ENCODE measurements around the gene FAF1.

Gene FAF1

DNA sequence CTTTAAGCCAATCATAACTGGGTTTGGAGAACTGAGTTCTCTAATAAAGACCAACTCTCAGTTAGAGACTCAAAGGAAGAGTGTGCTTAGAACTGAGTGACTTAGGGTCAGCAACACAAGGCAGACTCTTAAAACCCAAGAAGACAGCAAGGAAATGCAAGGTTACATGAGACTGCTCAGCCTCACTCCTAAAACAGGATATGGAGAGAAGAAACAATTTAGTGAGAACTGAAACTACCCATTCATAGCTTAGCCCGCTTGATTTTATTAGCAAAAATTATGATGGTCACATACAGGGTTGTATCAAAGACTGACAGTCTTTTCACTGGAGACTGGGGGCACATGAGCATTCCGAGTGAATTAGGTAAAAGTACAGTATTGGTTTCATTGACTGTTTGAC lies 457.9 kb downstream of the FAF1 start:
- no peaks in the 10 kb centered on the region for H3K4me1 ChIP-seq (ENCODE audit: control insufficient read depth, insufficient read depth, low read length, poor library complexity, severe bottlenecking)
- WGBS, 2 experiments (ENCODE audit: insufficient coverage in 2 of 2), result 80% methylated on average over 1 of the region's 2 CpGs; no CpG with 5 or more reads in 1 of the 2 experiments
- no peak overlapping the region for H3K4me3 ChIP-seq (ENCODE audit: extremely low read depth, insufficient read depth, low read length, poor library complexity, severe bottlenecking)
- H3K36me3 ChIP-seq (ENCODE audit: control insufficient read depth, insufficient read depth, low read length), result no peaks in the 10 kb centered on the region
- H3K27ac ChIP-seq (ENCODE audit: low read depth, low read length, severe bottlenecking), result no peak overlapping the region
- peaks cover 5% of the 10 kb centered on the region for H3K9me3 ChIP-seq (ENCODE audit: control insufficient read depth, low read length)

- H3K27ac ChIP-seq (ENCODE audit: low read depth, low read length, severe bottlenecking), result no peak overlapping the region
- no CpG with 5 or more reads among the region's 1 CpG for WGBS, 2 experiments (ENCODE audit: insufficient coverage in 2 of 2)
- H3K36me3 ChIP-seq (ENCODE audit: control insufficient read depth, insufficient read depth, low read length), result no peaks in the 10 kb centered on the region
- no peaks in the 10 kb centered on the region for H3K4me1 ChIP-seq (ENCODE audit: control insufficient read depth, insufficient read depth, low read length, poor library complexity, severe bottlenecking)
- H3K4me3 ChIP-seq (ENCODE audit: extremely low read depth, insufficient read depth, low read length, poor library complexity, severe bottlenecking), result no peak overlapping the region
- no peaks in the 10 kb centered on the region for H3K9me3 ChIP-seq (ENCODE audit: control insufficient read depth, low read length)
Observed at GRCh38 chr1:50497007-50497406, 463.1 kb downstream of the FAF1 start.

DNA sequence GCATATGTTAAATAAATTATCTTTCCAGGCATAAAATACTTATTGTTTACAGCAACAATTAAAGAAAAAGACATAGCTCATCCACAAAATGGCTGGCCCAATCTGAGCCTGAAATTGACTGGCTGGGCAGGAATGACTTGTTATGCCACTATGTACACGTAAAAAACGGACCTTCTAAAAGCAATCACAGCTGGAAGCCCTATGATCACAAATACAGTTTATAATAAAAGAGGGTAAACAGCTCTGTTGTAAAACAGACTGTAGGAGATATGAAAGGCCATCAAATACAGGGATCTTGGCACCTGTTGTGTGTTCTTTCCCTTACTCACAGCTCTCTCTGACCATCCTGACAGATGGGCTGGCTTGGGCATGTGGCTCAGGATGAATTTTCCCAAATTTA lies 466.4 kb downstream of the FAF1 start:
- H3K36me3 ChIP-seq (ENCODE audit: control insufficient read depth, insufficient read depth, low read length), result no peaks in the 10 kb centered on the region
- WGBS, 2 experiments (ENCODE audit: insufficient coverage in 2 of 2), result no CpG with 5 or more reads among the region's 2 CpGs
- no peak overlapping the region for H3K27ac ChIP-seq (ENCODE audit: low read depth, low read length, severe bottlenecking)
- H3K4me3 ChIP-seq (ENCODE audit: extremely low read depth, insufficient read depth, low read length, poor library complexity, severe bottlenecking), result no peak overlapping the region
- no peaks in the 10 kb centered on the region for H3K9me3 ChIP-seq (ENCODE audit: control insufficient read depth, low read length)
- H3K4me1 ChIP-seq (ENCODE audit: control insufficient read depth, insufficient read depth, low read length, poor library complexity, severe bottlenecking), result no peaks in the 10 kb centered on the region

- H3K36me3 ChIP-seq (ENCODE audit: control insufficient read depth, insufficient read depth, low read length), result no peaks in the 10 kb centered on the region
- no peaks in the 10 kb centered on the region for H3K9me3 ChIP-seq (ENCODE audit: control insufficient read depth, low read length)
- H3K27ac ChIP-seq (ENCODE audit: low read depth, low read length, severe bottlenecking), result no peak overlapping the region
- no peak overlapping the region for H3K4me3 ChIP-seq (ENCODE audit: extremely low read depth, insufficient read depth, low read length, poor library complexity, severe bottlenecking)
- no CpG with 5 or more reads among the region's 1 CpG for WGBS, 2 experiments (ENCODE audit: insufficient coverage in 2 of 2)
- H3K4me1 ChIP-seq (ENCODE audit: control insufficient read depth, insufficient read depth, low read length, poor library complexity, severe bottlenecking), result no peaks in the 10 kb centered on the region
Observed at GRCh38 chr1:50492142-50492541, 467.9 kb downstream of the FAF1 start.

- no peaks in the 10 kb centered on the region for H3K36me3 ChIP-seq (ENCODE audit: control insufficient read depth, insufficient read depth, low read length)
- no peak overlapping the region for H3K4me3 ChIP-seq (ENCODE audit: extremely low read depth, insufficient read depth, low read length, poor library complexity, severe bottlenecking)
- H3K27ac ChIP-seq (ENCODE audit: low read depth, low read length, severe bottlenecking), result no peak overlapping the region
- no peaks in the 10 kb centered on the region for H3K9me3 ChIP-seq (ENCODE audit: control insufficient read depth, low read length)
- no peaks in the 10 kb centered on the region for H3K4me1 ChIP-seq (ENCODE audit: control insufficient read depth, insufficient read depth, low read length, poor library complexity, severe bottlenecking)
Observed at GRCh38 chr1:50491142-50491541, 468.9 kb downstream of the FAF1 start.

DNA sequence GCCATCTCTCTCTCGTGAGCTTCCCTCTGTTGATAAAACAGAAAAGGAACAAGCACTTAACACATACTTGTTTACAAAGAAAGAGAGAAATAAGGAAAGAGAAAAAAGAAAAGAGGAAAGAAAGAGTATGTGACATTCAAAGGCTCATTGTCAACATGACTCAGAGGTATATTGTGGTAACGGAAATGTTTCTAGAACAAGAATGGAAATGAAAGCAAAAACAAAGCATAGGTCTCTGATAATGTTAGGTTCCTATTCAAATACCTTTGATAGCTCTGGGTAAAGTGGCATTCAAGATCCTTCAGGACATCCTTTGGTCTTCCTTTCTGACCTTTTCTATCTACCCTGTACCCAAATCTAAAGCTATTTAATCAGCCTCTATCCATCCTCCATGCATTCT lies 469.4 kb downstream of the FAF1 start:
- Histone ChIP-seq H3K4me1 (ENCODE audit: control insufficient read depth, insufficient read depth, low read length, poor library complexity, severe bottlenecking) (no peaks in the 10 kb centered on the region), H3K36me3 (ENCODE audit: control insufficient read depth, insufficient read depth, low read length) (no peaks in the 10 kb centered on the region), H3K27ac (ENCODE audit: low read depth, low read length, severe bottlenecking) (no peak overlapping the region), H3K9me3 (ENCODE audit: control insufficient read depth, low read length) (no peaks in the 10 kb centered on the region), H3K4me3 (ENCODE audit: extremely low read depth, insufficient read depth, low read length, poor library complexity, severe bottlenecking) (no peak overlapping the region)
- 100% methylated on average over 1 of the region's 2 CpGs; no CpG with 5 or more reads in 1 of the 2 experiments for WGBS, 2 experiments (ENCODE audit: insufficient coverage in 2 of 2)

- no peaks in the 10 kb centered on the region for H3K36me3 ChIP-seq (ENCODE audit: control insufficient read depth, insufficient read depth, low read length)
- no CpG with 5 or more reads among the region's 1 CpG for WGBS, 2 experiments (ENCODE audit: insufficient coverage in 2 of 2)
- no peak overlapping the region for H3K4me3 ChIP-seq (ENCODE audit: extremely low read depth, insufficient read depth, low read length, poor library complexity, severe bottlenecking)
- H3K27ac ChIP-seq (ENCODE audit: low read depth, low read length, severe bottlenecking), result no peak overlapping the region
- no peaks in the 10 kb centered on the region for H3K4me1 ChIP-seq (ENCODE audit: control insufficient read depth, insufficient read depth, low read length, poor library complexity, severe bottlenecking)
- H3K9me3 ChIP-seq (ENCODE audit: control insufficient read depth, low read length), result no peaks in the 10 kb centered on the region
Observed at GRCh38 chr1:50488876-50489275, 471.2 kb downstream of the FAF1 start.

GRCh38 chr1:50488356-50488755 lies 471.7 kb downstream of the FAF1 start:
- Histone ChIP-seq H3K27ac (ENCODE audit: low read depth, low read length, severe bottlenecking) (no peak overlapping the region), H3K9me3 (ENCODE audit: control insufficient read depth, low read length) (no peaks in the 10 kb centered on the region), H3K4me3 (ENCODE audit: extremely low read depth, insufficient read depth, low read length, poor library complexity, severe bottlenecking) (no peak overlapping the region), H3K36me3 (ENCODE audit: control insufficient read depth, insufficient read depth, low read length) (no peaks in the 10 kb centered on the region), H3K4me1 (ENCODE audit: control insufficient read depth, insufficient read depth, low read length, poor library complexity, severe bottlenecking) (no peaks in the 10 kb centered on the region)
- WGBS, 2 experiments (ENCODE audit: insufficient coverage in 2 of 2), result no CpG with 5 or more reads among the region's 3 CpGs

DNA sequence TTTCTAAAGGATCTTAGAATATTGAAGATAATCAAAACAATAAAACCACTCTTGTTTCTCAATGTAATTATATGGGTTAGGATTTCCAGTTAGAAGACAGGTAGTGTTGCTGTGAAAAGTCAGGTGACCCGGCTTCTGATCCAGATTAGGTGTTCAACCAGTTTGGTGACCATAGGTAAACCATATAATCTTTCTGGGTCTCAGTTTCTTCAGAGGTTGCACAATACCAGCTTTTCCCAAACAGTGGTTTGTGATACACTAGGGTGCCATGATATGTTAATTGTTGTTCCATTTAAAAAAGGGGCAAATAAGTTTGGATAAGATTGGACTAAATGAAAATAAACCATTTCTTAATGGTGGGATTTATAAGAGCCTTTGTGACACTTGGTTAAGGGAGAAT lies 472.3 kb downstream of the FAF1 start:
- Histone ChIP-seq H3K9me3 (ENCODE audit: control insufficient read depth, low read length) (no peaks in the 10 kb centered on the region), H3K36me3 (ENCODE audit: control insufficient read depth, insufficient read depth, low read length) (no peaks in the 10 kb centered on the region), H3K27ac (ENCODE audit: low read depth, low read length, severe bottlenecking) (no peak overlapping the region), H3K4me3 (ENCODE audit: extremely low read depth, insufficient read depth, low read length, poor library complexity, severe bottlenecking) (no peak overlapping the region), H3K4me1 (ENCODE audit: control insufficient read depth, insufficient read depth, low read length, poor library complexity, severe bottlenecking) (no peaks in the 10 kb centered on the region)
- WGBS, 2 experiments (ENCODE audit: insufficient coverage in 2 of 2), result 100% methylated on average over 1 of the region's 1 CpG; no CpG with 5 or more reads in 1 of the 2 experiments

DNA sequence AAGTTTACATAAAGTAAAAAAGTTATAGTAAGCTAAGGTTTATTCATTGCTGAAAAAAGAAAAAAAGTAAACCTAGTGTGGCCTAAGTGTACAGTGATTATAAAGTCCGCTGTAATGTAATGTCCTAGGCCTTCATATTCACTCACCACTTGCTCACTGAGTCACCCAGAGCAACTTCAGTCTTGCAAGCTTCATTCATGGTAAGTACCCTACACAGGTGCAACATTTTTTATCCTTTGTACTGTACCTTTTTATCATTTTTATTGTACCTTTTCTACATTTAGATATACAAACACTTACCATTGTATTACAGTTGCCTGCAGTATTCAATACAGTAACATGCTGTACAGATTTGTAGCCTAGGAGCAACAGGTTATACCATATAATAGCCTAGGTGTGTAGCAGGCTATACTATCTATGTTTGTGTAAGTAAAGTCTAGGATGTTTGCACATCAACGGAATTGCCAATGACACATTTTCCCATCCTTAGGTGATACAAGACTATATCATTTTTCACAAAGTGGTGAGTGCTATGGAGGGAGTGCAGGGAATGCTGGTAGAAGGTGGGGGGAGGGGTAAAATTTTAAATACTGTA lies 478.8 kb downstream of the FAF1 start:
- WGBS, 2 experiments (ENCODE audit: insufficient coverage in 2 of 2), result 86% methylated on average over 1 of the region's 2 CpGs; no CpG with 5 or more reads in 1 of the 2 experiments
- no peaks in the 10 kb centered on the region for H3K9me3 ChIP-seq (ENCODE audit: control insufficient read depth, low read length)
- no peak overlapping the region for H3K27ac ChIP-seq (ENCODE audit: low read depth, low read length, severe bottlenecking)
- no peak overlapping the region for H3K4me3 ChIP-seq (ENCODE audit: extremely low read depth, insufficient read depth, low read length, poor library complexity, severe bottlenecking)
- H3K36me3 ChIP-seq (ENCODE audit: control insufficient read depth, insufficient read depth, low read length), result no peaks in the 10 kb centered on the region
- H3K4me1 ChIP-seq (ENCODE audit: control insufficient read depth, insufficient read depth, low read length, poor library complexity, severe bottlenecking), result no peaks in the 10 kb centered on the region

- Histone ChIP-seq H3K9me3 (ENCODE audit: control insufficient read depth, low read length) (no peaks in the 10 kb centered on the region), H3K27ac (ENCODE audit: low read depth, low read length, severe bottlenecking) (no peak overlapping the region), H3K4me3 (ENCODE audit: extremely low read depth, insufficient read depth, low read length, poor library complexity, severe bottlenecking) (no peak overlapping the region), H3K36me3 (ENCODE audit: control insufficient read depth, insufficient read depth, low read length) (no peaks in the 10 kb centered on the region), H3K4me1 (ENCODE audit: control insufficient read depth, insufficient read depth, low read length, poor library complexity, severe bottlenecking) (no peaks in the 10 kb centered on the region)
- no CpG with 5 or more reads among the region's 1 CpG for WGBS, 2 experiments (ENCODE audit: insufficient coverage in 2 of 2)
Observed at GRCh38 chr1:50476800-50477199, 483.3 kb downstream of the FAF1 start.
